HG03432 (cell line): ENCODE measurements around the gene SH3PXD2A.

Experiments used
- ATAC-seq: cut with Tn5 transposase; IDR thresholded peaks from one replicate; pipeline ENCODE4 v1.9.1; 2021; ENCODE audit warnings: mild to moderate bottlenecking, moderate library complexity; ENCODE audit not compliant: unreplicated experiment

Gene SH3PXD2A

GRCh38 chr10:103630156-103630555 lies 225.2 kb downstream of the SH3PXD2A start:
- ATAC-seq: no peak

DNA sequence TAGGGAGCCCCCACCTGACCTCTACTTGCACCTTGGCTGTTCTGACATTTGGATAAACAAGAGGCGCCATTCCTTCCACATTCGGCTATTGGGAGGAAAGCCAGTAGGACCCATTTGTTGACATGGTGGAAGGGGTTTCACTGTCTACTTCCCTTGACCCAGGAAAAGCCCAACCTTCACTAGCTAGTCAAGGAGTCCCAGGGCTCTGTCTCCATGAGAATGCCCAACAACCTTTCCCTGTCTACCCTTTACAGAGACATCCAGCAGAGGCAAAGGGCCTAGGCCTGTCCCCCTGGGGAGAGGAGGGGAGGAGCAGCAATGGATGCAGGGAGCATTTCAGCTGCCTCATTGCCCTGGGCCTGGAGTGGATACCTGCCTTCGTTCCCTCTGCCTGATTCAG lies 225.8 kb downstream of the SH3PXD2A start:
- no peak for ATAC-seq

DNA sequence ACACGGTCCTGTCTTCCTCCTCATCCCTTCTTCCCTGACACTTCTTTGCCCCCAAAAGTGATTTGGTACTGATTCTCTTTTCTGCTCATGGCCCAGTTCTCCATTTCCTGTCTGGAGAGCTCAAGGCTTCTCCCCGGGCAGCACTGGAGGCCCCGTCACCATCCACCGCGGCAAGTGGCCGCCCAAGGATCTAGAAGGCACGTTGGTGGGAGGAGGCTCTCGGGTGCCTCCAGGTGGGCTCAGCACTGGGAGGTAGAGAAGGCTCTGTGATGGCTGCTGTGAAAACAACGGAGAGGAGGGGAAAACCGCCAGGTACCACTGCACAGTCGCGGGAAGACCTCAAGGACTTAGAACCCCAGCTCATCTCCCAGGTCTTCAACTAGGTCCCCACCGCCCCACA lies 227.5 kb downstream of the SH3PXD2A start:
- ATAC-seq: no peak

GRCh38 chr10:103627111-103627892 lies 228.1 kb downstream of the SH3PXD2A start:
- no peak for ATAC-seq

DNA sequence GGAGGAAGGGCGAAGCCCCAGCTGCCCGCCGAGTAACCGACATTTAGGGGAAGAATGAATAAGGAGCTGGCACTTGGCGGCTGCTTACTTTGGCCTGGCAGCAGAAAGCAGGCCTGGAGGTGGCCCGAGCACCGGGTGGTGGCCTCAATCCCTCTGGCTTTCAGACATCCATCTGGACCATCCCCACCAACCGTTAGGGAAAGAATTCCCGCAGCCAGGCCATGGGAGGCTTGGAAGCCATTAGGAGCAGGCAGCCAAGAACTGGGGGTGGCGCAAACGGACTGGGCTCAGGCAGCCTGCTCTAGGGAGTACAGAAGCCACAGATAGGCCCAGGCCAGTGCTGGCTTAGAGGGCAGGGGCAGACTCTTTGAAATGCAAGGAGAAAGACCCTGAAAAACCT lies 229.2 kb downstream of the SH3PXD2A start:
- no peak for ATAC-seq

GRCh38 chr10:103622935-103623574 lies 232.3 kb downstream of the SH3PXD2A start:
- no peak for ATAC-seq

- no peak for ATAC-seq
Measured at GRCh38 chr10:103622286-103622685, 233.1 kb downstream of the SH3PXD2A start.

DNA sequence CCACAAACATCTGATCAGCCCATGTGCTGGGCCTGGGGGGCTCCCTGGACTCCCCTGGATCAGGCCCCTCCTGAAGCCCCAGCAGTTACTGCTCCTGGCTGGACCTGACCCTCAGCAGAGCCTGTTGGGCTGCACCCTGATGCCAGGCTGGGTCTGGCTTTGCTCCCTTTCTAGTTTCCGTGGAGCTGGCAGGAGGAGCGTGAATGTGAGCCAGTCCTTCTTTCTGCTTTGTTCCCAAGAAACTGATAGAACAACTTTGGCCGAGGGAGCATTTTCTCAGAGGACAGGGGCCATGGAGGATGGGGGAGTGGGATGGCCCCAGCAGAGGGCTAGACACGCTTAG lies 233.6 kb downstream of the SH3PXD2A start:
- no peak for ATAC-seq

DNA sequence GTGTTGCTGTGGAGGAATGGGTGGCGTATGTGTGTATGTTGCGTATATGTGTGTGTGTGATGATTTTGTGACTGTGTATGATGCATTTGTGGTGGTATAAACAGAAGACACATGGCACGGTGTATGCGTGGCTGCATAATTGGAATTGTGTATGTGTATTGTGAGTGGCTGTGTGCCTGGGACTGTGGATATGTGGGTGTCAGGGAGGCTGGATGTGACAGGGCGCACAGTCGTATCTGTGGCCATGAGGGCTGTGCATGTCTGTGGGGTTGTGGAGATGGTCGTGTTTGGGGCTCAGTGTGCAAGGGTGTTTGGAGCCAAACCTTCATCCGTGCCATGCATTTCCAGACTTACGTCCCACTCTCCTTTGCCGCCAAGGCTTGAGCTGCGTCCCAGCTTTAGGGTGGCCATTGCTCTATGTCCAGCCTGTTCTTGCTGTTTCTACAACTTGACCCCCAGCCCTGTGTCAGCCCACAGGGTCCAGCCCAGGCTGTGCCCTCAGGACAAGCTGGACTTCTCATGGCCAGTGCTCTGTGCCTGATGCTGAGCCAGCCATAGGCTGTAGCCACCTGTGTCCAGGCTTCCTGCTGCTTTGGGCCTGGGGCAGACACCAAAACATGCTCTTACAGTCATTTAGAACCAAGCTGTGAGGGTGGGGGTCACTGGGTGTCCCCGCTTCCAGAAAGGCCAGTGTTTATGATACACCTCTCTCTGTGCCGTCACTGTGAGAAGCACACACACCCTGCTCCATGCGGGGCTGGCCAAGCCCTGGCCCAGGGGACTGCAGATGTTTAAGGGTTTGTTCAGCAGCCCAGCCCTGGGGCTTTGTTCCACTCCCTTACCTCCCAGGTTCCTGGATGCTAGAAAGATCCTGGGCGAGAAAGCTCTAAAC lies 234.2 kb downstream of the SH3PXD2A start:
- no peak for ATAC-seq

DNA sequence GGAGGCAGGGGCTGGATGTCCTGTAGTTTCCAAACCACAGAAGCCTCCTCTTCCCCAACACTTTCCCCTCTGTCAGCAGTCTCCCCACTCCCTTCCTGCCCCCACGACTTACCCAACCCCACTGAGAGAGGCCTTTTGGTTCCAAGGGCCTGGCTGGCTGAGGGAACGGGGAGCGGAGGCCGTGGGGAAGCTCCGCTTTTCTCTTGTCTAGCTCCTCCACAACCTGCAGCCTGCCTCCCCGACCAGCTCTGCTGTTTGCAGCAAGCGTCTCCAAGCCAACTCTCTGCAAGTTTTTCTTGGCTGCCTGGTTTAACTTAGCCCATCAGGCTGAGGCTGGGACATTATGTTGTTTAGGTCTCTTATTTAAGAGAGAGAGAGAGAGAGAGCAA lies 235.0 kb downstream of the SH3PXD2A start:
- ATAC-seq: no peak

GRCh38 chr10:103619424-103620351 lies 235.7 kb downstream of the SH3PXD2A start:
- ATAC-seq: no peak

DNA sequence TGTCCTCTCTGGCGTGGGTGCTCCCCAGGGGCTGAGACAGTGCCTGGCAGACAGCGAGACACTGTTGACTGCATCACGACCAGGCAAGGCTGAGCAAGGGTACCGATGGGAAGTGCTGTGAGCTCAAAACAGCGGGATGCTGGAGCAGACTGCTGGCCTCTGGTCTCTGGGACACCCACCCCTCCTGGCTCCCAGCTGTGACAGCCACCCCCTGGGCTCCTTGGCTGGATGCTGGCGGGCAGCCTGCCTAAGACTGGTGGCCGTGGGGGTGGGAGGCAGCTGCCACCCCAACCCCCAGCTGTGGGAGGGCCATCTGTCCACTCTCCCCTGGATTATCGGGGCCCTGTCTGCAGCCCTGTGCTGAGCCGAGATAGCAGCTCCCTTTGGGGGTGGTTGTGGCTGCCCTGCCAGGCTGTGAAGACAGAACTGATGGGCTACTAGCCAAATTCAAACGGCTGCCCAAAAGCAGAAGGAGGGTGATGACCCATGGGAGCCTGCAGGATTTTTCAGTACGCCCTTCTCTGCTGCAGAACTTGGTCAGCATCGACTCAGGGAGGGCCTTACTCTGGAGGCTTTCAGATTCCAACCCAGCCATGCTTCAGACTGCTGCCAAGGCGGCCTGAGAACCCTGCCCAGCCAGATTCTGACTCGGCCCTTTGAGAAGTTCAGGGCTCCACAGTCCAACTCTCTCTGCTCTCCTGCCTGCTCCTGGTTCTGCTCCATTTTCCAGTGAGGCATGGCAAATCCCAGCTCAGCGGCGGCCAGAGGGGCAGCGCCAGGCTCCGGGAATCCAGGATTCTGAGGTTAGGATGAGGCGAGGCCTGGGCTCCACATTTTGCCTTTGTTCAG lies 236.6 kb downstream of the SH3PXD2A start:
- ATAC-seq: no peak

DNA sequence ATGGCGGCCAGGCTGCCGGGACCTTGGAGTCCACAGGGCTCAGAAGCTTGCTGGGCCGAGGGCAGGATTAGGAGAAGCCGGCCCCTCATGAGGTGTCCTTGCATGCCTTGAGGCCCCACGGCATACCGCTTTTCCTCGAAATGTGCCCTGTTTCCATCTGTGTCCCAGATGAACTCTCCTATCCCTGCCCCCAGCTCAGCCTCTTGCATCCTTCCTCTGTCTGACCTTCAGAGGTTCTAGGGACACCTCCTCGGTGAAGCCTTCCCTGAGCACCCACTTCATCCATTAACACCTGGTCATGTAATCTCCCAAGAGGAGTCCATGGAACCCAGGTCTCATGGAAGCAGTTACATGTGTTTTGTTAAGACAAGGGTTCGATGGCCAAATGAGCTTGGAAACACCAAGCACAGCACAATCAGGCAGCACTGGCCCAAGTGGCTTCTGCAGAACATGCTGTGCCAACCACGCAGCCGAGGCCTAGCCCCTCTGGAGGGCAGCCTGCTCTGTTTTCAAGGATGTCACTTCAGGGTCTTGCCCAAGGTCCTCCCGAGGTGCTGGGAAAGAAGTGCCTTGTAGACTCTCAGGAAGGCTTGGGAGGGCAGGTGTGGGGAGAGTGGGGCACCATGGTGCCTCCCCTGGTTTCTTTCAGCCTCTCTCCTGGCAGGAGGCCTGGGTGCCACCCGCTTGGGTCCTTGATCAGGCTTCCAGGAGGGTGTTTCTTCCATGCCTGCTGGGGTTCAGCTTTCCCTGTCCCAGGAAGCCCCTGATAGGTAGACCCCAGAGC lies 237.6 kb downstream of the SH3PXD2A start:
- ATAC-seq: no peak

- ATAC-seq: no peak
Measured at GRCh38 chr10:103616705-103617601, 238.4 kb downstream of the SH3PXD2A start.

- no peak for ATAC-seq
Measured at GRCh38 chr10:103614306-103615158, 240.8 kb downstream of the SH3PXD2A start.

DNA sequence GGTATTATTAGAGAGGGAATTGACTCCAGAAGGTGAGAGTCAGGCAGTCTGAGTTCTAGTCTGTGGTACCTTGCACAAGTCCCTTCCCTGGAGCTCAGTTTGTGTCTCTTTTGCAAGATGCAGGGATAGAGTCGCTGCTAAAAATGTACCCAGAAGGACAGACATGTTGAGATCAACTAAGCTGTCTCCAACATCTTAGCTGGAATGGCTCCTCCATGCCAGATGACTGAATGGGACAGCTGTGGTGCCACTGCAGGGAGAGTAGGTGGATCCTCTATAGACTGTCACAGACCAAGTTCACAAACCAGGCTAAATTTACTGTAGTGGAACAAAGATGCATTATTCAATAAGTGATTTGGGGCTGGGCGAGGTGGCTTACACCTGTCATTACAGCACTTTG lies 241.8 kb downstream of the SH3PXD2A start:
- no peak for ATAC-seq
